HG02852 (cell line): ENCODE data around the gene COX6B2.
"Not testable (repeated sequence)": the region's sequence is repeated elsewhere in the genome, so short reads cannot be mapped to it uniquely, and the experiment has no call there.

ENCODE experiments used
- ATAC-seq: cut with Tn5 transposase; IDR thresholded peaks from one replicate; pipeline ENCODE4 v1.9.1; 2021; ENCODE audit warnings: mild to moderate bottlenecking, moderate library complexity; ENCODE audit not compliant: unreplicated experiment

Gene COX6B2

GRCh38 chr19:55345101-55345817, 9.3 kb downstream of the COX6B2 start:
- ATAC-seq: no peak

- no peak for ATAC-seq
Observed at GRCh38 chr19:55344444-55344843, 10.1 kb downstream of the COX6B2 start.

GRCh38 chr19:55341595-55342531, 12.7 kb downstream of the COX6B2 start:
- no peak for ATAC-seq

- ATAC-seq: no peak
Observed at GRCh38 chr19:55341171-55341588, 13.3 kb downstream of the COX6B2 start.

- no peak for ATAC-seq
Observed at GRCh38 chr19:55340784-55341147, 13.8 kb downstream of the COX6B2 start.

- ATAC-seq: no peak
Observed at GRCh38 chr19:55339889-55340783, 14.4 kb downstream of the COX6B2 start.

GRCh38 chr19:55339105-55339888, 15.2 kb downstream of the COX6B2 start, which contains the start of gene KMT5C:
TSS of gene KMT5C (plus strand) at chr19:55339876. CDS start at chr19:55341937, 2,061 bp downstream.
- ATAC-seq: peak; percentile 82

- no peak for ATAC-seq
Observed at GRCh38 chr19:55336101-55336500, 18.4 kb downstream of the COX6B2 start.

- ATAC-seq: no peak
Observed at GRCh38 chr19:55333870-55334269, 20.6 kb downstream of the COX6B2 start.

- not testable (repeated sequence) for ATAC-seq
Observed at GRCh38 chr19:55329791-55330190, 24.7 kb downstream of the COX6B2 start.

GRCh38 chr19:55328774-55329318, 25.7 kb downstream of the COX6B2 start:
- ATAC-seq: not testable (repeated sequence)

GRCh38 chr19:55325172-55325571, 29.3 kb downstream of the COX6B2 start, which contains the start of gene TMEM150B:
TSS of gene TMEM150B (minus strand) at chr19:55325341. CDS start at chr19:55321036, 4,305 bp downstream.
- no peak for ATAC-seq

GRCh38 chr19:55324662-55325061, 29.9 kb downstream of the COX6B2 start:
- no peak for ATAC-seq

GRCh38 chr19:55322204-55322885, 32.2 kb downstream of the COX6B2 start:
- no peak for ATAC-seq

GRCh38 chr19:55321466-55322137, 32.9 kb downstream of the COX6B2 start:
- ATAC-seq: no peak

GRCh38 chr19:55320844-55321419, 33.6 kb downstream of the COX6B2 start:
- no peak for ATAC-seq

- ATAC-seq: no peak
Observed at GRCh38 chr19:55319785-55320184, 34.7 kb downstream of the COX6B2 start.

- ATAC-seq: no peak
Observed at GRCh38 chr19:55316646-55317045, 37.9 kb downstream of the COX6B2 start.
